Measurements from ENCODE around the gene BEGAIN. TPM values are rescaled to one million over a fixed set of nuclear protein-coding genes. Genes with fewer than 3 reads are reported as not detected.

BEGAIN gene
- total and polyA plus RNA-seq, 4 donors: 0.28 to 2.6 (median 1.00) TPM

- H3K36me3 ChIP-seq (ENCODE audit: control insufficient read depth in 1 of 2, insufficient read depth in 2 of 2, low read length in 1 of 2): no peaks in the 10 kb centered on the region
- intact Hi-C loops (cut with DNase I): no loop called here
- 75 to 79% methylated on average over 15 of the region's 15 CpGs for WGBS, 2 donors
- H3K4me1 ChIP-seq (ENCODE audit: control insufficient read depth in 1 of 2, insufficient read depth in 2 of 2, low read length in 2 of 2): no peaks in the 10 kb centered on the region
- ATAC-seq (ENCODE audit: low FRiP score): no peak
- no peaks in the 10 kb centered on the region for H3K27me3 ChIP-seq (ENCODE audit: control insufficient read depth in 1 of 2, insufficient read depth in 2 of 2, low read length in 1 of 2)
- no peak overlapping the region for H3K27ac ChIP-seq (ENCODE audit: low read depth in 1 of 2, low read length in 2 of 2)
- H3K4me3 ChIP-seq (ENCODE audit: low read length in 2 of 2): no peak overlapping the region
- H3K9me3 ChIP-seq (ENCODE audit: control insufficient read depth, low read length): no peaks in the 10 kb centered on the region
- DNase-seq: no peak
Observed at GRCh38 chr14:100561005-100561404, 26.2 kb downstream of the BEGAIN start.

- Histone ChIP-seq H3K27ac (ENCODE audit: low read depth in 1 of 2, low read length in 2 of 2) (no peak overlapping the region), H3K4me3 (ENCODE audit: low read length in 2 of 2) (no peak overlapping the region), H3K36me3 (ENCODE audit: control insufficient read depth in 1 of 2, insufficient read depth in 2 of 2, low read length in 1 of 2) (no peaks in the 10 kb centered on the region), H3K9me3 (ENCODE audit: control insufficient read depth, low read length) (no peaks in the 10 kb centered on the region), H3K27me3 (ENCODE audit: control insufficient read depth in 1 of 2, insufficient read depth in 2 of 2, low read length in 1 of 2) (no peaks in the 10 kb centered on the region), H3K4me1 (ENCODE audit: control insufficient read depth in 1 of 2, insufficient read depth in 2 of 2, low read length in 2 of 2) (no peaks in the 10 kb centered on the region)
- WGBS, 2 donors: 92 to 93% methylated on average over 9 of the region's 9 CpGs
- ATAC-seq (ENCODE audit: low FRiP score): no peak
- intact Hi-C loops (cut with DNase I): no loop called here
- no peak for DNase-seq
Observed at GRCh38 chr14:100560471-100560870, 26.7 kb downstream of the BEGAIN start.

- ATAC-seq (ENCODE audit: low FRiP score) (no peak), DNase-seq (no peak)
- no peak overlapping the region for H3K27ac ChIP-seq (ENCODE audit: low read depth in 1 of 2, low read length in 2 of 2)
- intact Hi-C loops (cut with DNase I): no loop called here
- H3K9me3 ChIP-seq (ENCODE audit: control insufficient read depth, low read length): no peaks in the 10 kb centered on the region
- no peaks in the 10 kb centered on the region for H3K27me3 ChIP-seq (ENCODE audit: control insufficient read depth in 1 of 2, insufficient read depth in 2 of 2, low read length in 1 of 2)
- no peaks in the 10 kb centered on the region for H3K36me3 ChIP-seq (ENCODE audit: control insufficient read depth in 1 of 2, insufficient read depth in 2 of 2, low read length in 1 of 2)
- WGBS, 2 donors: 85 to 90% methylated on average over 9 of the region's 9 CpGs
- H3K4me3 ChIP-seq (ENCODE audit: low read length in 2 of 2): no peak overlapping the region
- H3K4me1 ChIP-seq (ENCODE audit: control insufficient read depth in 1 of 2, insufficient read depth in 2 of 2, low read length in 2 of 2): no peaks in the 10 kb centered on the region
Observed at GRCh38 chr14:100559455-100559854, 27.8 kb downstream of the BEGAIN start.

GRCh38 chr14:100558966-100559365 is 28.3 kb downstream of the BEGAIN start:
- H3K27me3 ChIP-seq (ENCODE audit: control insufficient read depth in 1 of 2, insufficient read depth in 2 of 2, low read length in 1 of 2): no peaks in the 10 kb centered on the region
- intact Hi-C loops (cut with DNase I): no loop called here
- H3K36me3 ChIP-seq (ENCODE audit: control insufficient read depth in 1 of 2, insufficient read depth in 2 of 2, low read length in 1 of 2): no peaks in the 10 kb centered on the region
- no peaks in the 10 kb centered on the region for H3K4me1 ChIP-seq (ENCODE audit: control insufficient read depth in 1 of 2, insufficient read depth in 2 of 2, low read length in 2 of 2)
- H3K27ac ChIP-seq (ENCODE audit: low read depth in 1 of 2, low read length in 2 of 2): no peak overlapping the region
- H3K4me3 ChIP-seq (ENCODE audit: low read length in 2 of 2): no peak overlapping the region
- WGBS, 2 donors: 90 to 100% methylated on average over 2 to 8 of the region's 8 CpGs
- DNase-seq (no peak), ATAC-seq (ENCODE audit: low FRiP score) (no peak)
- H3K9me3 ChIP-seq (ENCODE audit: control insufficient read depth, low read length): no peaks in the 10 kb centered on the region

- H3K4me3 ChIP-seq (ENCODE audit: low read length in 2 of 2): no peak overlapping the region
- no peak overlapping the region for H3K27ac ChIP-seq (ENCODE audit: low read depth in 1 of 2, low read length in 2 of 2)
- no peaks in the 10 kb centered on the region for H3K9me3 ChIP-seq (ENCODE audit: control insufficient read depth, low read length)
- no peaks in the 10 kb centered on the region for H3K27me3 ChIP-seq (ENCODE audit: control insufficient read depth in 1 of 2, insufficient read depth in 2 of 2, low read length in 1 of 2)
- no peaks in the 10 kb centered on the region for H3K36me3 ChIP-seq (ENCODE audit: control insufficient read depth in 1 of 2, insufficient read depth in 2 of 2, low read length in 1 of 2)
- DNase-seq: no peak
- 91 to 93% methylated on average over 11 of the region's 11 CpGs for WGBS, 2 donors
- no peak for ATAC-seq (ENCODE audit: low FRiP score)
- no peaks in the 10 kb centered on the region for H3K4me1 ChIP-seq (ENCODE audit: control insufficient read depth in 1 of 2, insufficient read depth in 2 of 2, low read length in 2 of 2)
- intact Hi-C loops (cut with DNase I): no loop called here
Observed at GRCh38 chr14:100558226-100558625, 29.0 kb downstream of the BEGAIN start.

GRCh38 chr14:100557658-100558057 is 29.6 kb downstream of the BEGAIN start:
- intact Hi-C loops (cut with DNase I): no loop called here
- WGBS, 2 donors: 71 to 77% methylated on average over 11 of the region's 11 CpGs
- Histone ChIP-seq H3K4me3 (ENCODE audit: low read length in 2 of 2) (no peak overlapping the region), H3K4me1 (ENCODE audit: control insufficient read depth in 1 of 2, insufficient read depth in 2 of 2, low read length in 2 of 2) (no peaks in the 10 kb centered on the region), H3K27me3 (ENCODE audit: control insufficient read depth in 1 of 2, insufficient read depth in 2 of 2, low read length in 1 of 2) (no peaks in the 10 kb centered on the region), H3K9me3 (ENCODE audit: control insufficient read depth, low read length) (no peaks in the 10 kb centered on the region), H3K27ac (ENCODE audit: low read depth in 1 of 2, low read length in 2 of 2) (no peak overlapping the region), H3K36me3 (ENCODE audit: control insufficient read depth in 1 of 2, insufficient read depth in 2 of 2, low read length in 1 of 2) (no peaks in the 10 kb centered on the region)
- peak in 1 of 2 donors; percentile 61 for DNase-seq
- ATAC-seq (ENCODE audit: low FRiP score): no peak

- Histone ChIP-seq H3K27me3 (ENCODE audit: control insufficient read depth in 1 of 2, insufficient read depth in 2 of 2, low read length in 1 of 2) (no peaks in the 10 kb centered on the region), H3K27ac (ENCODE audit: low read depth in 1 of 2, low read length in 2 of 2) (no peak overlapping the region), H3K4me1 (ENCODE audit: control insufficient read depth in 1 of 2, insufficient read depth in 2 of 2, low read length in 2 of 2) (no peaks in the 10 kb centered on the region), H3K36me3 (ENCODE audit: control insufficient read depth in 1 of 2, insufficient read depth in 2 of 2, low read length in 1 of 2) (no peaks in the 10 kb centered on the region), H3K9me3 (ENCODE audit: control insufficient read depth, low read length) (no peaks in the 10 kb centered on the region), H3K4me3 (ENCODE audit: low read length in 2 of 2) (no peak overlapping the region)
- DNase-seq (no peak), ATAC-seq (ENCODE audit: low FRiP score) (peak; percentile 5)
- 77 to 86% methylated on average over 20 to 22 of the region's 22 CpGs for WGBS, 2 donors
- intact Hi-C loops (cut with DNase I): no loop called here
Observed at GRCh38 chr14:100556936-100557505, 30.2 kb downstream of the BEGAIN start.

- Histone ChIP-seq H3K36me3 (ENCODE audit: control insufficient read depth in 1 of 2, insufficient read depth in 2 of 2, low read length in 1 of 2) (no peaks in the 10 kb centered on the region), H3K27me3 (ENCODE audit: control insufficient read depth in 1 of 2, insufficient read depth in 2 of 2, low read length in 1 of 2) (no peaks in the 10 kb centered on the region), H3K27ac (ENCODE audit: low read depth in 1 of 2, low read length in 2 of 2) (no peak overlapping the region), H3K9me3 (ENCODE audit: control insufficient read depth, low read length) (no peaks in the 10 kb centered on the region), H3K4me3 (ENCODE audit: low read length in 2 of 2) (no peak overlapping the region), H3K4me1 (ENCODE audit: control insufficient read depth in 1 of 2, insufficient read depth in 2 of 2, low read length in 2 of 2) (no peaks in the 10 kb centered on the region)
- DNase-seq: no peak
- intact Hi-C loops (cut with DNase I): no loop called here
- 85 to 89% methylated on average over 12 of the region's 12 CpGs for WGBS, 2 donors
- no peak for ATAC-seq (ENCODE audit: low FRiP score)
Observed at GRCh38 chr14:100556140-100556475, 31.1 kb downstream of the BEGAIN start.

- no peak overlapping the region for H3K27ac ChIP-seq (ENCODE audit: low read depth in 1 of 2, low read length in 2 of 2)
- H3K36me3 ChIP-seq (ENCODE audit: control insufficient read depth in 1 of 2, insufficient read depth in 2 of 2, low read length in 1 of 2): no peaks in the 10 kb centered on the region
- 83 to 86% methylated on average over 24 of the region's 24 CpGs for WGBS, 2 donors
- DNase-seq (no peak), ATAC-seq (ENCODE audit: low FRiP score) (no peak)
- no peaks in the 10 kb centered on the region for H3K9me3 ChIP-seq (ENCODE audit: control insufficient read depth, low read length)
- no peak overlapping the region for H3K4me3 ChIP-seq (ENCODE audit: low read length in 2 of 2)
- no peaks in the 10 kb centered on the region for H3K4me1 ChIP-seq (ENCODE audit: control insufficient read depth in 1 of 2, insufficient read depth in 2 of 2, low read length in 2 of 2)
- intact Hi-C loops (cut with DNase I): no loop called here
- H3K27me3 ChIP-seq (ENCODE audit: control insufficient read depth in 1 of 2, insufficient read depth in 2 of 2, low read length in 1 of 2): no peaks in the 10 kb centered on the region
Observed at GRCh38 chr14:100555436-100556139, 31.6 kb downstream of the BEGAIN start.

Measured in aorta (tissue), 5 donors.